ENCODE results near the gene ACAD10.

ACAD10 gene

DNA sequence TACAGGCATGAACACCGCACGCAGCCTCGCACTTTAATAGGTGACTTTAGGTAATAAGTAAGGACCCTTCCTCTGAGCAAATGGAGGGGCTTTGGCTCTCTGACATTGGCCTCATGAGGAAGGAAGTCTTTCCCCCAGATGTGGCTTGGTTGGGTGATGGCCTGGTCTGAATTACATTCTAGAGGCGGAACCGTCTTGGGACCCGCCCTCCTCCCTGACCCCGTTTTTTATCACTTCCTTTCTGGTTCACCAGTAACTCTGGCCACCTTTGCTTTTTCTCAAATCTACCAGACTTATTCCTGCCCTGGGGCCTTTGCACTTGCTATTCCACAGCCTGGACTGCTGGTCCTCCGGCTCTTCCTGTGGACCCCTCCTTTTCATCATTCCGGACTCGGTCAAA, 94.3 kb downstream of the ACAD10 start:
- no peak for DNase-seq

DNA sequence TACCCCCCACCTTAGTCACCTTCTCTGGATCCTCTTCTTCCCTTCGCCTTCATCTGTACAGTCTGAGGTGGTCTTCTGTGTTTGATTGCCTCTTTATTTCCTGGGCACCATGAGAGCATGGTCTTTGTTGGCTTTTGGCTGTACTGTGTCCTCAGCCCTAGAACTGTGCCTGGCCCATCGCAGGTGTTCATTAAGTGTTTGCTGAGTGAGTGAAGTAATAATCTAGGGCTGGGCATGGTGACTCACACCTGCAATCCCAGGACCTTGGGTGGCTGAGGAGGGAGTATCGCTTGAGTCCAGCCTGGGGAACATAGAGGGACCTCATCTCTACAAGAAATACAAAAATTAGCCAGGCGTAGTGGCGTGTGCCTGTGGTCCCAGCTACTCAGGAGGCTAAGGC, 94.8 kb downstream of the ACAD10 start:
- DNase-seq: no peak

DNA sequence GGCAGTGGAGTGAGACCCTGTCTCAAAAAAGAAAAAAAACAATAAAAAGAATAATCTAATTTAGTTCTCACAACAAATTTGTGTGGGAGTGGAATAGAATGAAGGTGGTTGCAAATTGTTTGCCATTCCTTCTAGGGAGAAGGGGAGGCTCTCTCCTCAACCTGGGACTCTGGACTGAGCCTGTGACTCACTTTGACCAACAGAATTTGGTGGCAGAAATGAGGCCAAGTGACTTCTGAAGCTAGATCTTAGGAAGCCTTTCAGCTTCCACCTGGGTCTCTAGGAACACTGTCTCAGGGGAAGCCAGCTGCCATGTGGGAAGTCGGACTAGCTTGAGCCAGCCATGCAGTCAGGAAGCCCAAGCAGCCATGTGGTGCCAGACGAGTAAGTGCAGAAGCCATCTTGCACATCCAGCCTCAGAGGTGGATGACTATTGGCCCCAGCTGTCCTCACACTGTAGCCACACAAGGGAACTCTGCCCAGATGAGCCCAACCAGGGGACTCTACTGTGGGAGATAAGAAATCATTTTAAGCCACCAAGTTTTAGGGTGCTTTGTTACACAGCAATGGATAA, 95.3 kb downstream of the ACAD10 start:
- no peak for DNase-seq

DNA sequence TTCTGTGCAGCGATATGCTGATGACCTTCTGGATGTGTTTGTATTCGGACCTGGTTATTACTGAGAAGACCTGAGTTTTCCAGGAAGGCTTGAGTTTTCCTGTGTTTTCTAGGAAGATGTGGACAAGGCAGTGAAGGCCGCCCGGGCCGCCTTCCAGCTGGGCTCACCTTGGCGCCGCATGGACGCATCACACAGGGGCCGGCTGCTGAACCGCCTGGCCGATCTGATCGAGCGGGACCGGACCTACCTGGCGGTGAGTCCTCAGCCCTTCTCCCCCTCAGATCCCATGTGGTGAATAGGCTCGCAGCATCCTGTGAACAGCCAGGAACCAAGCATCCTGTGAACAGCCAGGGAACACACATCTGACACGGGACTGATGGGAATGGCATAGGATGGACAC, 97.2 kb downstream of the ACAD10 start:
- DNase-seq: no peak

DNA sequence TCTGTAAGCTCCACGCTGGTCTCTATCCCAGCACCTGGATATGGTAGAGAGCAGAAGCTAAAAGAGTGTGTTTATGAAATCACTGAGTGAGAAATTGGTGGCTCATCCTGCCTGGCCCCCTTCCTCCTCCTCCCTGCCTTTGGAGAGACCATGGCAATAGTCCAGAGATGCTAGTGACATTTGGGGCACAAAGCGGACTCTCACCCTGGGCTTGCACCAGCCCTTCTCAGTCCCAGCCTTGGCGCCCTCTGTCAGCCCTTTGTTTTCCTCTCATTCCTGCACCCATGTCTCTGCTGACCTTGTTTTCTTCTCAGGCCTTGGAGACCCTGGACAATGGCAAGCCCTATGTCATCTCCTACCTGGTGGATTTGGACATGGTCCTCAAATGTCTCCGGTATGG, 99.1 kb downstream of the ACAD10 start:
- DNase-seq: no peak

DNA sequence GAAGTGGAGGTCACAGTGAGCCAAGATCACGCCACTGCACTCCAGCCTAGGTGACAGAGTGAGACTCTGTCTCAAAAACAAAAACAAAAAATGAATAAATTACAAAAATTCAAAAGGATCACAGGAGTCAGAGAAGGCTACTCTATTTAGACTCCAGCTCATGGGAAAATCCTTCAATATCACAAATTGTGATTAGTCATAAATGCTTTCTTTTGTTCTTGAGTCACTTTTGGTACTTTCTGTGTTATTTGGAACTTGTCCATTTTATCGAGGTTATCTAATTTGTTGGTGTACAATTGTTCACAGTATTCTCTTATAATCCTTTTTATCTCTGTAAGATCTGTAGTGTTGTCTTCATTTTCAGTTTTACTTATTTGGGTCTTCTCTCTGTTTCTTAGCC, 99.8 kb downstream of the ACAD10 start:
- DNase-seq: no peak

DNA sequence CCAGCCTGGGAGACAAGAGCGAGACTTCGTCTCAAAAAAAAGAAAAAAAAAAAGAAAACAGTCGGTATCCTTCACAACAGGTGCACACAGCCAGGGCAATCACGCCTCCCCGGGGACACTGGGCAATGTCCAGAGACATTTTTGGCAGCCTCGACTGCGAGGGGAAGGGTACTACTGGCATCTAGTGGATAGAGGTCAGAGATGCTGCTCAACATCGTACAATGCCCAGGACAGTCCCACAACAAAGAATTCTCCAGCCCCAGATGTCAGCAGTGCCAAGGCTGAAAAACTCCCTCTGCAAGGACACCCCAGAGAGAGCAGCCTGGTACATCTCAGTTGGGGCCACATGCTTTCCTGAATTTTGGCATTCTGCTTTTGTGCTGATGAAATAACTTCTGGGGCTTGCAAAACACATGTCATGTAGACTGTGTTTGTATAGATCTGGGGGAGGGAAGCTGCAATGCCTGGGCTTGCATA, 102.4 kb downstream of the ACAD10 start:
- no peak for DNase-seq

DNA sequence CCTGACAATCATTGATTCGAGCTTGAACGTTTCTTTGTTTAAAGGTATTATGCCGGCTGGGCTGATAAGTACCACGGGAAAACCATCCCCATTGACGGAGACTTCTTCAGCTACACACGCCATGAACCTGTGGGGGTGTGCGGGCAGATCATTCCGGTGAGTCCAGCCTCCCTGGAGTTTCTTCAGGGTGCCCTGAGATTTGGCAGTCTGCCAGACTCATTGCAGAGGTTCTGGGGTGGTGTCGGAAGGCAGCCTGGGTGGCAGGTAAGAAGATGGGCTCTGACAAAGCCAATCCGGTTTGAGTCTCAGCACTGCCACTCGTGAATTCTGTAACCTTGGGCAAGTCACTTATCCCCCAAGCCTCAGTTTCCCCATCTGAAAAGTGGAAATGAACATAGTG, 103.9 kb downstream of the ACAD10 start:
- no peak for DNase-seq

DNA sequence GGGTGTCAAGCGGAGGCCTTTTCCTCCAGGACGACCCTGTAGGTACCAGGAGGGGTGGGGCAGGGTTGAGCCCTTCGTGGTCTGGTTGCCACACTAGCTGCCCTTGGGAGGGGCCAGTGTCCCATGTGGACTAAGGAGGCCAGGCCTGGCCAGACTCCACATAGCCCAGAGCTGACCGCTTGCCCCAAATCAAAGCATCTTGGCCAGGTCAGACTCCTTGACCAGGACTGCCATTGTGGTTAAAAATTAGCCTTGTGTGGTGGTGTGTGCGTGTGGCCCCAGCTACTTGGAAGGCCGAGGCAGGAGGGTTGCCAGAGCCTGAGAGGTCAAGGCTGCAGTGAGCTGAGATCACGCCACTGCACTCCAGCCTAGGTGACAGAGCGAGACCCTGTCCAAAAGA, 105.7 kb downstream of the ACAD10 start:
- DNase-seq: no peak

DNA sequence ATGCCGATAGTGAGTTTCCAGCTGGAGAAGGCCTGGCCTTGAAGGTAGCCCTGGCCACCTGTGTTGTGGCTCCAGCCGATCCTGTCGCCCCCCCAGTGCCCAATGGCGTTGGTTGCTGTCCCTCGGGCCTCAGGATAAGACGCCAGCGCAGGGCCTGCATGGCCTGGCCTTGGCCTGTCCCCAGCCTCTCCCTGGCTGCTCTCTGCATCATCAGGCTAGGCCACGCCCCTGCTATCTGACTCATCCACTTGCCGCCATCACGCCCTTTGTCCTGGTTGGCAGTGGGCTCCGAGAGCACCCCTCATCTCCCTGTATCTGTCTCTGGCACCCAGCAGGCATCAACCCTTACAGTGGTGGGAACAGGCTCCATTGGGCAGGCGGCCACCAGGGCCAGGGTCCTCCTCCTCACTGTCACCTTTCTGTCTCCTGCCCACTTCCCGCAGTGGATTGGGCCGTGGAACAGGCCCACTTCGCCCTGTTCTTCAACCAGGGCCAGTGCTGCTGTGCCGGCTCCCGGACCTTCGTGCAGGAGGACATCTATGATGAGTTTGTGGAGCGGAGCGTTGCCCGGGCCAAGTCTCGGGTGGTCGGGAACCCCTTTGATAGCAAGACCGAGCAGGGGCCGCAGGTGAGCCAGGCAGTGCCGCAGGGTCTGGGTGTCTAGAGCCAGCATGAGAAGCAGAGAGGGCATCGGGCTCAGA, 106.5 kb downstream of the ACAD10 start:
- no peak for DNase-seq

DNA sequence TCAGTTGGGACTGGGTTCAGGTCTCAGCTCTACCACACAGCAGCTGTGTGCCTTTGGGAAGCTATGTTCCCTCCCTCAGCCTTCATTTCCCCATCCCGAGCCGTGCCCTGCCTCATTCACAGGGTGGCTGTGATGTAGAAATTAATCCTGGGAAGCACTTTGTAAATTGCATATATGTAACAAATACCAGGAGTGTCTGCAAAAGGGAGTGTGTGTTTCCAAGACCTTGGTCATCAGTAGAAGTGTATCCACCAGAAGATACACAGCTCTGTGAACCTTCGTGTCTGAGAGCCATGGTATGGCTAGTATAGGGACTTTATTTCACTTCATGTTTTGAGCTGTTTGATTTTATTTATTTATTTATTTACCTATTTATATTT, 107.0 kb downstream of the ACAD10 start:
- no peak for DNase-seq

DNA sequence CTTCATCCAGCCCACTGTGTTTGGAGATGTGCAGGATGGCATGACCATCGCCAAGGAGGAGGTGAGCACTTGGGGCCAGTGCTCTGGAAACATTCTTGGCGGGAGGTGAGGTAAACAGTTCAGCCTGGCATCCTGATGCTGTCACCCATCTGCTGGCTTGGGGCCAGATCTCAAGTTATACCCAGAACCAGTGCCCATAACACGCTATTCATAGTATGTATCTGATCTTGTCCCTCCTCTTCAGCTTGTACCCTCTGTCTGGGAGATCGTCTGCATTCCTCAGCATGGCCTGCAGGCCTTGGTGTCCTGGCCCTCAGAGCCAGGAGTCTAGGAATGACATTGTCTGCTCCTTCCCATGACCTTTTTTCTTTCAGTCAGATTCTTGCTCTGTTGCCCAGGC, 112.3 kb downstream of the ACAD10 start:
- DNase-seq: no peak

DNA sequence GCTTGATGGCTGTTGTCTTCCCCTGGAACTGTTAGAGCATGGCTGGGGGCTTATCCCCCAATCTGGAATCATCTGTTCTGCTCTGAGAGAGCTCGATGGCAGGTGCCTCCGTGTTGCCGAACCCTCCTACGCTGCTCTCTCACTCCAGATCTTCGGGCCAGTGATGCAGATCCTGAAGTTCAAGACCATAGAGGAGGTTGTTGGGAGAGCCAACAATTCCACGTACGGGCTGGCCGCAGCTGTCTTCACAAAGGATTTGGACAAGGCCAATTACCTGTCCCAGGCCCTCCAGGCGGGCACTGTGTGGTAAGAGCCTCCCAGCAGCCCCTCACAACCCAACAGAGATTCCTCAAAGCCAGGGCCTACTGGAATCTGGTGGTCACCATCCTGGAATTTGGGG, 113.9 kb downstream of the ACAD10 start:
- DNase-seq: no peak

DNA sequence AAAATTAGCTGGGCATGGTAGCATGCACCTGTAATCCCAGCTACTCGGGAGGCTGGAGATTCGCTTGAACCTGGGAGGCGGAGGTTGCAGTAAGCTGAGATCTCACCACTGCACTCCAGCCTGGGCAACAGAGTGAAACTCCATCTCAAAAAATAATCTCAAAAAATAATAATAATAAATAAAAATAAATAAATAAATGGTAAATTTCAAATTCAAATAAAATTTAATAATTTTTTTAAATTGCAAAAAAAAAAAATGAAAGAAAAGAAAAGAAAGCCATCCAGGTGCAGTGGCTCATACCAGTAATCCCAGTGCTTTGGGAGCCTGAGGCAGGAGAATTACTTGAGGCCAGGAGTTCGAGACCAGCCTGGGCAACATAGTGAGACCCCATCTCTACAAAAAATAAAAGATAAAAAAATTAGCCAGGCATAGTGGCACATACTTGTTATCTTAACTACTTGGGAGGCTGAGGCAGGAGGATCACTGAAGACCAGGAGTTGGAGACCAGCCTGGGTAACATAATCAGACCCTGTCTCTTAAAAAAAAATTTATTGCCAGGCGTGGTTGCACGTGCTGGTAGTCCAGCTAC, 117.3 kb downstream of the ACAD10 start:
- no peak for DNase-seq

DNA sequence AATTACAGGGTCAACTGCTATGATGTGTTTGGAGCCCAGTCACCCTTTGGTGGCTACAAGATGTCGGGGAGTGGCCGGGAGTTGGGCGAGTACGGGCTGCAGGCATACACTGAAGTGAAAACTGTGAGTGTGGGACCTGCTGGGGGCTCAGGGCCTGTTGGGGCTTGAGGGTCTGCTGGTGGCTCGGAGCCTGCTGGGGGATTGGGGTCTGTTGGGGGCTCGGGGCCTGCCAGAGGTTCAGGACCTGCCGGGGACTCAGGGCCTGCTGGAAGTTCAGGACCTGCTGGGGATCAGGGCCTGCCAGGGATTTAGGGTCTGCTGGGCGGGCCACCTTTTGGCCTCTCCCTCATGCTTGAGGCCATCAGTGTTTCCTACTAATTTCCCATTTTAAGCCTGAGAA, 118.0 kb downstream of the ACAD10 start:
- DNase-seq: no peak

DNA sequence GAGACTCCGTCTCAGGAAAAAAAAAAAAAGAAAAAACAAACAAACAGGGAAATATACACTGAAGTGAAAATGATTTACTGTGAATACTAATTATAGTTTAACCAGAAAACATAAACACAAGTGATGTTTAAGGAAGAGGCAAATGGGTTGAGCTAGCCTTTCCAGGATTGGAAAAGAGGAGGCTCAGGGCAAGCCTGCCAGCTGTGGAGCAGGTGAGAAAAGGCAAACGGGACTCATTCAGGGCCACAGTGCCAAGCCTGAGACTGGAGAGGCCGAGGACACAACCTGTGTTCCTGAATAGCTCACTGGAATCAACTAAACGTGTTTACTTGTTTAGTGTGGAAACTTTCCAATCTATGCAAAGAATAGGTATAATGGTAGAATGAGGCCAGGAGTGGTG, 120.5 kb downstream of the ACAD10 start:
- no peak for DNase-seq

Measured in NCI-H1694 treated with DMSO at 0.1 percent for 48 hours (cell line).